Brain pericyte (primary cell): ENCODE results near the gene HSPA12B.
"Not testable (repeated sequence)": the region's sequence is repeated elsewhere in the genome, so short reads cannot be mapped to it uniquely, and the experiment has no call there.

ENCODE experiments used
- DNase-seq: peaks from one replicate; pipeline ENCODE4 v3.0.0-alpha.2; 2012; ENCODE audit warnings: low read depth, low spot score

HSPA12B gene

GRCh38 chr20:3786126-3786484 lies 53.6 kb downstream of the HSPA12B start:
- DNase-seq = no peak

GRCh38 chr20:3786665-3787323 lies 54.3 kb downstream of the HSPA12B start, which contains the start of gene CENPB:
CENPB (minus strand) TSS chr20:3786740; CDS start chr20:3786483, 257 bp downstream.
- DNase-seq = no peak

- no peak for DNase-seq
These were observed 55.0 kb downstream of the HSPA12B start for GRCh38 chr20:3787324-3788014.

GRCh38 chr20:3788685-3789155 lies 56.2 kb downstream of the HSPA12B start:
- no peak for DNase-seq

GRCh38 chr20:3789201-3789600 lies 56.7 kb downstream of the HSPA12B start:
- DNase-seq = not testable (repeated sequence)

GRCh38 chr20:3794168-3794567 lies 61.7 kb downstream of the HSPA12B start:
- DNase-seq = not testable (repeated sequence)

- no peak for DNase-seq
These were observed 62.4 kb downstream of the HSPA12B start for GRCh38 chr20:3794701-3795420.

- DNase-seq = peak; percentile 71
These were observed 63.3 kb downstream of the HSPA12B start, which contains the start of gene CDC25B for GRCh38 chr20:3795511-3796468. CDC25B (plus strand) TSS chr20:3796310; CDS start chr20:3796532, 222 bp downstream.

GRCh38 chr20:3796477-3797225 lies 64.2 kb downstream of the HSPA12B start:
- DNase-seq = no peak

GRCh38 chr20:3797226-3797545 lies 64.7 kb downstream of the HSPA12B start:
- no peak for DNase-seq

- DNase-seq = no peak
These were observed 65.3 kb downstream of the HSPA12B start for GRCh38 chr20:3797592-3798372.

- no peak for DNase-seq
These were observed 65.9 kb downstream of the HSPA12B start for GRCh38 chr20:3798373-3798768.

GRCh38 chr20:3798908-3799248 lies 66.4 kb downstream of the HSPA12B start:
- DNase-seq = no peak

GRCh38 chr20:3800256-3800877 lies 67.9 kb downstream of the HSPA12B start:
- DNase-seq = no peak

- no peak for DNase-seq
These were observed 68.4 kb downstream of the HSPA12B start for GRCh38 chr20:3800878-3801260.

GRCh38 chr20:3801299-3801698 lies 68.8 kb downstream of the HSPA12B start:
- DNase-seq = no peak

GRCh38 chr20:3801846-3802245 lies 69.4 kb downstream of the HSPA12B start:
- DNase-seq = no peak
